ELR (cell line): ENCODE measurements around the gene RAB10.

ENCODE experiments used
- DNase-seq: peaks from one replicate; pipeline ENCODE4 v3.0.0-alpha.2; 2015; ENCODE audit warnings: low read depth

The RAB10 gene

GRCh38 chr2:26161926-26162325 is 128.0 kb downstream of the RAB10 start:
- DNase-seq: no peak

- no peak for DNase-seq
Measured at GRCh38 chr2:26162963-26163362, 129.1 kb downstream of the RAB10 start.

DNA sequence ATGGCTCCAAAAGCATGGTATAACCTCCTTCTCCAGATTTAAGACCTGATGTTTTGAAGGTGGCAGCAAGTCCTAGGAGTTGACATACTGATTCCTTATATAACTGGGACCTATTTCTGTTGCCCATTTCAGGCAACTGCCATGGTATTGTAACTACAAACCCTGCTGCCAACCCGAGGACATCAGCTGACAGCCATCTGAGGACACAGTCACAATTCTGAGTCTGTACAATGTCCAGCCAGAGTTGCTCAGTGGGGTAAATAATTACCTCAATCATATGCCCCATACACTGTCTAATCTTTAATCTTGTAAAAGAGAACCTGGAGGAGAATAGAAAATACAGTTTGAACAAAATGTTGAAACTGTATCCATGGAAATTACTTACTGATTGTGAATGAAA is 130.3 kb downstream of the RAB10 start:
- no peak for DNase-seq

- no peak for DNase-seq
Measured at GRCh38 chr2:26164641-26165211, 130.8 kb downstream of the RAB10 start.

- DNase-seq: no peak
Measured at GRCh38 chr2:26165403-26165802, 131.5 kb downstream of the RAB10 start.

- DNase-seq: peak; percentile 42
Measured at GRCh38 chr2:26166541-26166940, 132.7 kb downstream of the RAB10 start.

- DNase-seq: no peak
Measured at GRCh38 chr2:26168785-26169184, 134.9 kb downstream of the RAB10 start.

DNA sequence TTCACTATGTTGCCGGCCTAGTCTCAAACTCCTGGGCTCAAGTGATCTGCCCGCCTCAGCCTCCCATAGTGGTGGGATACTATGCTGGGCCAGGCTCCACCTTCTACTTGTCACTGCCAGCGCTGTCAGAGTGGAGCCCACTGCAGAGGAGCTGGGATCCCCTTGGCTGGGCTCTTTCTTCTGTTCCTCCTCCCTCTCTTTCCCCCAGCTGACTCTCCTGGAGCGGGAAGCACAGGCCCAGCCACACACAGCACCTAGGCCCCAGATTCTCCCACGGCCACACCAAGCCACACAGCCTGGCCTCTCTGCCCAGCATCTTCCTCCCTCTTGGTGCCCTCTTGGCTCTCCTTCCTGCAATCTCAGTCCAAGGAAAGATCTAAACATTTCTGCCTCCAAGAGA is 135.3 kb downstream of the RAB10 start:
- DNase-seq: no peak

DNA sequence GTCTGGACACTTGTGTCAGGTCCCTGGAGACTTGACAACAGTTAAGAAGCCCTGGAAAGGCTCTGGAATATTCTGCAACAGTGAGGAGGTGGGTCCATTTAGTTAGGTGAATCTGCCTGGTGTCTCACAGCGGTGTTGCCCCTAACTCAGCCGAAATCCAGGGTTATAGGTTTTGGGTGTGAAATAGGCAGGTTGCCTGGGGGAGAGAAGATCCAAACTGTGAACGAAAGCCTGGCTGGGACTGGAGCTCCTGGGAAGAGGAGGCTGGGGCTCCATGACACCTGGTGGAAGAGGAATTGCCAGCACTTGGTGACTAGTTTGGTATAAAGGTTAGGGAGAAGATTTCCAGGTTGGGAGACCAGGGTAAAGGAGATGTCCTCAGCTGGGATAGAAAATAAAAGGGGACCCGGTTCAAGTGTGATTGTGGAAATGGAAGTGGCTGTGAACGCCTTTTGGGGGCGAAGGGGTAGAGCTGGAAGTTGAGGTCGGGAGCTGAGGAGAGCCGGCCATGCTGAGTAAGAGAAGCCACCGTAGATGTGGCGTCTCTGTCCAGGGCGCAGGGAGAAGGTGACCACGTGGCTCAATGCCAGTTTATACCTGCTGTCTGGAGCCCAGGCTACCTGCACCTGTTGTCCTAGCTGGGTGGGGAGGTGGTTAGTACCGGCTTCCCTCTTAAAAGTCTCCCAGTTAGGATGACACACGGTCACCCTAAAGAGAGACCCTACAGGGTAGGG is 136.0 kb downstream of the RAB10 start:
- DNase-seq: no peak

DNA sequence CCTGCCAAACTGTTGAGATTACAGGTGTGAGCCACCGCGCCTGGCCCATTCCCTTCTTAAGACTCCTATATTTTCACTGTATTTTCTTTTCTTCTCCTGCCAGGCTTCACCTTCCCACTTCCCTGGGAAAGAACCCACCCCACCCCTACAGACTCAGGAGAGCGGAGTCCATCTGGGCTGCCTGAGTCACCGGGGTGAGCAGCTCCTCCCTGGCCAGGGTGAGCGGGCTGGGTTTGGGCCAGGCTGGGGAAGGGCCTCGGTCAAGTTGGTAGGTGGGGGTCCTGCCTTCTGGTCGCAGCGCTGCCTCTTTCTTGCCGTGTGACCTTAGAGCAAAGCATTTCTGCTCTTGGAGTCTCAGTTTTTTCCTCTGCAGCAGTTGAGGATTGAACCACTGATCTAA is 136.9 kb downstream of the RAB10 start:
- DNase-seq: no peak

- no peak for DNase-seq
Measured at GRCh38 chr2:26172189-26172870, 138.4 kb downstream of the RAB10 start.

DNA sequence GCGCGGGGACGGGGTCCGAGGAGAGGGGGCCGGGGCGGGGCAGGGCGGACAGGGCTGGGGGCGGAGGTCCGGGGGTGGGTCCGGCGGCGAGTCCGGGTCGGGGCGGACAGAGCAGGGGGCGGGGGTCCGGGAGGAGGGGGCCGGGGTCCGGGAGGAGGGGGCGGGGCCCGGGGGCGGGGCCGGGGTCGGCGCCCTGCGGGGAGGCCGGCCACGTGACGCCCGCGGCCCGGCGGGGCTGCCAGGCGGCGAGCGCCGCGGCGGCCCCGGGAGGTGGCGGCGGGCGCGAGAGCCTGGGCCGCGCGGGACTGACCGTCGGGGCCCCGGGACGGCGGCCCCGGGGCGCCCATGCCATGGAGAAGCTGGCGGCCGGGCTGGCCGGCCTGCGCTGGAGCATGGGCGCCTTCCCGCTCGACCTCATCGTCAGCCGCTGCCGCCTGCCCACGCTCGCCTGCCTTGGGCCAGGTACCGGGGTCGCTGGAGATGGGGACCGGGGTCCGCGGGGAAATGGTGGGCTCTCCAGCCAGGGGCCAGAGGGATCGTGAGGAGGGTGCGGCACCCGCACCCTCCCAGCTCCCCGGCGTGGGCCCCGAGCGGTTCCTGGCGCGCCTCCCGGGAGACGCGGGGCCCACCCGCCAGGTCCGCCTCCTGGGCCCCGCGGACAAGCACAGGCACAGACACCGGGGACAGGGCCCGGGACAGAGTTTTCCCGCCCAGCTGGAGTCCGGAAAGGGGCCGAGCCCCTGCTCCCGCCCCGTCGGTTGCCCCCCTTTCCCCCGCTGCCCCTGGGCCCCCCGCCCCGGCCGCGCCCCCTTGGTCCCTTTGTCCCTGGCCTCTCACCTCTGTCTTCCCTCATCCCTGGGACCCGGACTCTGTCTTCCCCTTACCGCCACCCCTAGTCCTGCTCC is 139.2 kb downstream of the RAB10 start, which contains the start of gene GAREM2:
TSS of gene GAREM2 (plus strand) at position 218 of the 905 bp plus-strand sequence. CDS start at position 351, 133 bp downstream.
- peak; percentile 13 for DNase-seq

- no peak for DNase-seq
Measured at GRCh38 chr2:26173776-26174482, 140.0 kb downstream of the RAB10 start.

DNA sequence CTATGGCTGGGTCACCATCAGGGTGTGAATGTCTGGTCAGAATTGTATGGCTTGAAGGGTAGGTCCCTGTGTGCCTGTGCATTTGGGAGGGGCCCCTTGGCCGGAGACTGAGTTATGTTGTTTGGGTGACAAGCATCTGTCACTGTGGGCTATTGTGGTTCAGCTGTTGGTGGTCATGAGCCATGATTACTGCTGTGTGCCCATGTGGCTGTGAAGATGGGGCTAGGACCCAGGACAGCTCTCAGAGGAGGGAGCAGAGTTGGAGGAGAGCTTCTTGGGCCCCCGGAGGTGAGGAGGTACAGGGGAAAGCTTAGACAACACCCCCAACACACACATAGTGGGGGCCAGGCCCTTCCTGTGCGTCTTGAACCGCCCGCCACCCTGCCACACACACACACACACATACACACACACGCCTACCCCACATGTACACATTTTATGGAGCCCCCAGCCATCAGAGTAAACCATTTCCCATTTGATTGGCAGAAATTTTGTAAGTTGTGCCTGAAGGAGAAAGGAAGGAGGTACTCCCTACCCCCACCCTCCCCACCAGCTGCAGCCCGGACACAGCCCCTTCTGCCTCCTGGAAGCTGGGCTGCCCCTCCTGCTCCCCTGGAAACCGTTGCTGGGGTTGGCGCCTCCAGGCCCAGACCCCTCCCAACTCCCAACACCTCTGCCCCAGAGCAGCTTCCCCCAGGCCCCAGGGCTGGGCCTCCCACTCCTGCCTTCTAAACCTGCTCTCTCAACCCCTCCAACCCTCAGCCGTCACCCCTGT is 141.0 kb downstream of the RAB10 start:
- DNase-seq: no peak

DNA sequence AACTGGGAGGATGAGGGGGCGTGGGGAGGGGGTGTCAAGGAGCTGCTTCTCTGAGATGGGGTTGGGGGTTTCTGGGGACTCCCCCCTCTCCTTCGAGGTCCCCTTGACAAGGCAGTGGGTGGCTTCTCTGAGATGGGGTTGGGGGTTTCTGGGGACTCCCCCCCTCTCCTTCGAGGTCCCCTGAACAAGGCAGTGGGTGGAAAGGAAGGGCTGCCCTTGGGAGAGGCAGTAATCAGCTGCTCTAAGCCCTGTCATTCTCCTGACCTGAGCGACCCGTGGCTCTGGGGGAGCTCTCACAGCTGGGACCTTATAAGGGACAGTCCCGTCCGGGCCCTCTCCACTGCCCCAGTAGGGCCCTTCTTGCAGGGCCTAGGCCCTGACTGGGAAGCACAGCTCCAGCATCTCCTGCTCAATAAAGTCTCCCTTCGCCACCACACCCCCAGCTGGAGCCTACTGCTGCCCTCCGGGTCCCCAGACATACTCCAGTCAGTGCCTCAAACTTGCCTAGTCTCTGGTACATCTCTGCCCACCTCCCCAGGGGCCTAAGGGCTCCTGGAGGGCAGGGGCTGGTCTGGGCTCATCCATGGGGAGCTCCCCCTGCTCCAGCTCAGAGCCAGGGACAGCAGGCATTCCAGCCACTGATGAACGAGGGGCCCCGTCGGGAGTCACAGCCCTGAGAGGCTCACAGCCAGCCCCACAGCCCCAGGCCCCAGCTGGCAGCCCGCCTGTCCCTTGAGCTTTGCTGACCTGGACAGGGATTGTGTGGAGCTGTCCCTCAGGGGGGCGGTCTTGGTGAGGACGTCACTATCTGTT is 141.8 kb downstream of the RAB10 start:
- DNase-seq: no peak

DNA sequence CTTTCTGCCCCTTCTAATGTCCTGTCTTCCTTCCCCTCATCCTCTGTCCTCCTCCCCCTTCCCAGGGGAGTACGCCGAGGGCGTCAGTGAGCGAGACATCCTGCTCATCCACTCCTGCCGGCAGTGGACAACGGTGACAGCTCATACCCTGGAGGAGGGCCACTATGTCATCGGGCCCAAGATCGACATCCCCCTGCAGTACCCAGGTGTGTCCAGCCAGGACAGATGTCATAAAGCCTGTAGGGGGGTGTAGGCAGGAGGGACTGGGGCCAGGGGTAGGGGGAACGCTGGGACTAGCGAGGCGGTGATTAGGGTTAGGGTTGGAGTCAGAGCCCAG is 142.4 kb downstream of the RAB10 start:
- DNase-seq: no peak

DNA sequence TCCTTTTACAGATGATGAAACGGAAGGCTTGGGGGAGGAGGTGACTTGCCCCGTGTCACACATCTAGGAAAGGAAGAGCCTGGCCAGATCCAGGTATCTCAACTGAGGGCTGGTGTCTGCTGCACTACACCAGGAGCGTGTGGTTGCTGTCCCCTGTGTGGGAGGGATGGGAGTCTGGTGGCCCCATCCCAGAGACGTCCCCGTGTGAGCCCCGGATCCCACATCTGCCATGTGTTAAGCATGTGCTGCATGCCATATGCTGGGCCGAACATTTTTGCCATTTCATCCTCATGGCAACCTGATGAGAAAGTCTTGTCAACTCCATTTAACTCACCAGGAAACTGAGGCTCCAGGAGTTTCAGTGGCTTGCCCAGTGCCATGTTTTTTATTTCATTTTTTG is 143.2 kb downstream of the RAB10 start:
- no peak for DNase-seq

GRCh38 chr2:26178246-26178645 is 144.4 kb downstream of the RAB10 start:
- DNase-seq: no peak

DNA sequence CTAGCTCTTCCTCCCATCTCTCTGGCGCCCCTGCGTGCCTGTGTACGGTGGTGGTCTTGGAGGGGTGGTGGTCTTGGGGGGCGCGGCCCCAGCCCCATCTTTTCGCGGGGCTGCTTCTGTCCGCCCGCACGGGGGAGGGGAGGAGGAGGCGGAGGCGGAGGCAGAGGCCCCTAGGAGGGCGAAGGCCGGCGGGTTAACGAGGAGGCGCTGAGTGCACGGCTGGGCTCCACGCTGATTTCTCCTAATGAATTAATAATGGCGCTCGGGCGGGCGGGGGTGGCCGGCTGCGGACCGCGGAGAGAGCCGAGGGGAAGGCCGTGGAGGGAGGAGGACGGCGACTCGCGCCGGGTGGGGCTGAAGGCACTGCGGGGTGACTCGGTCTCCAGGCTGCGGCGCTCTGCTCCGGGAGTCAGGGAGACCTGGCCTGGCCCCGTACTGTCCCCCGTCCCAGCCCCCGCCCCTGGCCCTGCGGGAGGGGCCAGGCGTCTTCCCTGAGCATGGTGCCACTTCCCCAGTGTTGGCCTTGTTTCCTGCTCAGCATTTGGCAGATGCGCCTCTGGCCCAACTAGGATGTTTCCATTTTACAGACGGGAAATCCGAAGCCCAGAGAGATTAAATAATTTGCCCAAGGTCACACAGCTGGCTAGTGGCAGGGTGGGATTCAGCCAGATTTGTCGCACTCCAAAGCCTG is 145.0 kb downstream of the RAB10 start:
- DNase-seq: peak; percentile 37
